HCT116 (cell line): ENCODE data around the gene NBDY. TPM values are rescaled to one million over a fixed set of nuclear protein-coding genes. Genes with fewer than 3 reads are reported as not detected.

Experiments
- ATAC-seq: fragments of 200-7000 bp; cut with Tn5 transposase; 2 replicates; pipeline ENCODE4 v1.9.1; 2020; ENCODE audit warnings: mild to moderate bottlenecking, moderate library complexity
- BruUV-seq: library from RNA; stranded (reverse); fragments of 400-500 nt; replicated peaks from 2 replicates; lab custom pipeline; 2021; lab: Mats Ljungman, UMichigan
- CTCF ChIA-PET: fragments of 300-600 bp; sonication (Branson Sonifier 250); formaldehyde crosslinking; loops from one replicate; lab custom pipeline; 2021; ENCODE audit warnings: antibody characterized with exemption; lab: Charles Lee
- POLR2A ChIA-PET: fragments of 300-600, 350-600 bp; sonication (Branson Sonifier 250); formaldehyde crosslinking; loops from one replicate; lab custom pipeline; 2021; ENCODE audit warnings: antibody characterized with exemption; lab: Charles Lee
- RAD21 ChIA-PET, 2 experiments: fragments of 300-600 bp; sonication (Branson Sonifier 250); formaldehyde crosslinking; loops; one replicate each; lab custom pipeline; 2023; ENCODE audit warnings: low total read pairs in 2 of 2; ENCODE audit not compliant: uncharacterized antibody in 2 of 2, unreplicated experiment in 2 of 2, low non-redundant PET in 1 of 2; lab: Charles Lee
- DNase-seq: peaks from one replicate; pipeline ENCODE4 v3.0.0-alpha.2; 2010; ENCODE audit warnings: low read depth, low spot score
- H2AFZ ChIP-seq: fragments of 200-600 bp; shearing (Covaris generic), sonication (generic); 2 replicates; pipeline ENCODE4 v1.6.1; 2017; ENCODE audit warnings: low read depth, mixed run types, mixed read lengths, antibody characterized with exemption, low read length; ENCODE audit not compliant: poor library complexity, severe bottlenecking
- H3K27ac ChIP-seq: 2 replicates; pipeline ENCODE4 v1.5.1; 2012; ENCODE audit warnings: low read depth, low read length
- H3K27me3 ChIP-seq: fragments of 200-600 bp; sonication (generic); 2 replicates; pipeline ENCODE4 v1.6.1; 2016; ENCODE audit warnings: mixed run types, low read length, mixed read lengths; ENCODE audit not compliant: insufficient read depth
- H3K36me3 ChIP-seq, 2 experiments: fragments of 200-500 bp in 1 of 2; fragments of 200-600 bp in 1 of 2; sonication (Bioruptor generic) in 1 of 2; sonication (generic) in 1 of 2; 2 replicates each; pipeline versions ENCODE4 v1.5.1 to v1.6.1; 2014 to 2016; ENCODE audit warnings: low read length in 2 of 2, inconsistent platforms in 1 of 2, mixed read lengths in 1 of 2, mixed run types in 1 of 2; ENCODE audit not compliant: insufficient read depth in 2 of 2, control insufficient read depth in 1 of 2
- H3K4me1 ChIP-seq, 2 experiments: fragments of 200-600 bp in 1 of 2; sonication (generic) in 1 of 2; 2 replicates each; pipeline versions ENCODE4 v1.5.1 to v1.6.1; 2012 to 2017; ENCODE audit warnings: low read length in 2 of 2, inconsistent platforms in 1 of 2, mild to moderate bottlenecking in 1 of 2, mixed read lengths in 1 of 2, mixed run types in 1 of 2, moderate library complexity in 1 of 2; ENCODE audit not compliant: insufficient read depth in 2 of 2, control insufficient read depth in 1 of 2
- H3K4me2 ChIP-seq: fragments of 200-600 bp; sonication (generic); 2 replicates; pipeline ENCODE4 v1.6.1; 2017; ENCODE audit warnings: mixed run types, low read length, mixed read lengths
- H3K4me3 ChIP-seq, 2 experiments: fragments of 200-600 bp in 1 of 2; sonication (generic) in 1 of 2; replicated peaks in 1 of 2; 2 replicates each; pipeline ENCODE4 v1.5.1; 2011 to 2016; ENCODE audit warnings: low read length in 2 of 2, control low read depth in 1 of 2, low read depth in 1 of 2, mild to moderate bottlenecking in 1 of 2, mixed read lengths in 1 of 2, mixed run types in 1 of 2
- H3K79me2 ChIP-seq: fragments of 200-600 bp; sonication (generic); 2 replicates; pipeline ENCODE4 v1.6.1; 2017; ENCODE audit warnings: mild to moderate bottlenecking, mixed run types, low read length, moderate library complexity, mixed read lengths; ENCODE audit not compliant: insufficient read depth
- H3K9ac ChIP-seq: fragments of 200-600 bp; sonication (generic); 2 replicates; pipeline ENCODE4 v1.6.1; 2016; ENCODE audit warnings: low read length, mixed read lengths
- H3K9me2 ChIP-seq: fragments of 200-600 bp; sonication (generic), shearing (Covaris generic); 2 replicates; pipeline ENCODE4 v1.6.1; 2017; ENCODE audit warnings: mixed run types, mild to moderate bottlenecking, moderate library complexity; ENCODE audit not compliant: insufficient read depth
- H3K9me3 ChIP-seq, 2 experiments: fragments of 200-500 bp in 1 of 2; fragments of 200-600 bp in 1 of 2; sonication (Bioruptor generic) in 1 of 2; sonication (generic) in 1 of 2; 2 replicates each; pipeline ENCODE4 v1.6.1; 2014 to 2017; ENCODE audit warnings: low read length in 2 of 2, mixed read lengths in 2 of 2, inconsistent platforms in 1 of 2, low read depth in 1 of 2, mild to moderate bottlenecking in 1 of 2, mixed run types in 1 of 2, moderate library complexity in 1 of 2; ENCODE audit not compliant: control insufficient read depth in 1 of 2, insufficient read depth in 1 of 2
- H4K20me1 ChIP-seq: fragments of 200-600 bp; sonication (generic), shearing (Covaris generic); 2 replicates; pipeline ENCODE4 v1.6.1; 2017; ENCODE audit warnings: mixed run types, mild to moderate bottlenecking, moderate library complexity; ENCODE audit not compliant: insufficient read depth
- CEBPB ChIP-seq: IDR thresholded peaks from 2 replicates; pipeline ENCODE4 v1.6.1; 2012; ENCODE audit warnings: low read depth
- CTCF ChIP-seq, 3 experiments: fragments of 200-600 bp in 1 of 3; sonication (generic) in 1 of 3; IDR thresholded peaks in 2 of 3; conservative IDR thresholded peaks in 1 of 3; 2 replicates each; pipeline ENCODE4 v1.5.1; 2012 to 2017; ENCODE audit warnings: low read depth in 2 of 3, low read length in 2 of 3, antibody characterized with exemption in 1 of 3, borderline replicate concordance in 1 of 3, control low read depth in 1 of 3, mild to moderate bottlenecking in 1 of 3, mixed read lengths in 1 of 3, mixed run types in 1 of 3, moderate library complexity in 1 of 3; ENCODE audit not compliant: insufficient read depth in 1 of 3
- ELF1 ChIP-seq: IDR thresholded peaks from 2 replicates; pipeline ENCODE4 v1.6.1; 2012; ENCODE audit warnings: low read depth, borderline replicate concordance
- EZH2 ChIP-seq: fragments of 200-600 bp; sonication (generic); IDR thresholded peaks from 2 replicates; pipeline ENCODE4 v1.6.1; 2017; ENCODE audit warnings: antibody characterized with exemption, mixed run types
- EZH2phosphoT487 ChIP-seq: fragments of 200-600 bp; IDR thresholded peaks from 2 replicates; pipeline ENCODE4 v1.6.1; 2018; ENCODE audit warnings: antibody characterized with exemption, borderline replicate concordance
- FOSL1 ChIP-seq: IDR thresholded peaks from 2 replicates; pipeline ENCODE4 v1.6.1; 2012; ENCODE audit warnings: low read depth
- MAX ChIP-seq: IDR thresholded peaks from 2 replicates; pipeline ENCODE4 v1.6.1; 2012
- POLR2A ChIP-seq: IDR thresholded peaks from 2 replicates; pipeline ENCODE4 v1.7.0; 2011; ENCODE audit warnings: borderline replicate concordance; ENCODE audit not compliant: insufficient read depth, insufficient read length; ENCODE audit errors: extremely low read depth
- POLR2AphosphoS5 ChIP-seq: IDR thresholded peaks from 2 replicates; pipeline ENCODE4 v1.6.1; 2011; ENCODE audit warnings: mild to moderate bottlenecking, low read depth, low read length, moderate library complexity
- RAD21 ChIP-seq: IDR thresholded peaks from 2 replicates; pipeline ENCODE4 v1.6.1; 2012; ENCODE audit warnings: low read depth, mild to moderate bottlenecking
- SIN3A ChIP-seq: IDR thresholded peaks from 2 replicates; pipeline ENCODE4 v1.6.1; 2012; ENCODE audit warnings: low read depth
- SP1 ChIP-seq: IDR thresholded peaks from 2 replicates; pipeline ENCODE4 v1.6.1; 2012; ENCODE audit warnings: low read depth
- SRF ChIP-seq: IDR thresholded peaks from 2 replicates; pipeline ENCODE4 v1.6.1; 2012; ENCODE audit warnings: low read depth
- TCF7L2 ChIP-seq: IDR thresholded peaks from 2 replicates; pipeline ENCODE4 v1.7.0; 2011; ENCODE audit warnings: borderline replicate concordance, inconsistent platforms; ENCODE audit not compliant: insufficient read depth, insufficient read length; ENCODE audit errors: extremely low read depth
- ZFX ChIP-seq: fragments of 450-650 bp; IDR thresholded peaks from 2 replicates; pipeline ENCODE4 v1.6.1; 2017
- intact Hi-C: fragments of 100-400 bp; cut with micrococcal nuclease; formaldehyde crosslinking; loops from 2 replicates; pipeline ENCODE4 v1.10.0; 2022
- total RNA-seq: library from RNA; stranded (reverse); gene quantifications from one replicate; pipeline ENCODE4 v1.2.1, GENCODE V29; 2021; ENCODE audit not compliant: unreplicated experiment
- TF ChIP-seq, protein P1 (sequence below): IDR thresholded peaks from 2 replicates; pipeline ENCODE4 v1.6.1; 2012
- TF ChIP-seq, protein P2 (sequence below): IDR thresholded peaks from 2 replicates; pipeline ENCODE4 v1.6.1; 2012; ENCODE audit warnings: low read depth

NBDY gene
- total RNA-seq, 1 experiment from 2014 or later = 65.6 TPM

GRCh38 chrX:56797574-56798338, 68.7 kb downstream of the NBDY start:
- no peak overlapping the region for H3K9ac ChIP-seq
- no peaks in the 10 kb centered on the region for H3K9me3 ChIP-seq
- intact Hi-C loops = no loop called here
- ChIA-PET POLR2A (no interaction called here), RAD21 (no interaction called here), CTCF (no interaction called here)
- no peaks in the 10 kb centered on the region for H4K20me1 ChIP-seq
- no peak overlapping the region for H3K27ac ChIP-seq
- no peak overlapping the region for H3K4me3 ChIP-seq
- H3K4me1 ChIP-seq = no peaks in the 10 kb centered on the region
- no peak overlapping the region for H3K4me2 ChIP-seq
- no peaks in the 10 kb centered on the region for H3K79me2 ChIP-seq
- DNase-seq (no peak), ATAC-seq (no peak)
- no peaks in the 10 kb centered on the region for H3K27me3 ChIP-seq
- no peaks in the 10 kb centered on the region for H3K9me2 ChIP-seq
- no TSS peak for BruUV-seq
- TF ChIP-seq, protein P1, sequence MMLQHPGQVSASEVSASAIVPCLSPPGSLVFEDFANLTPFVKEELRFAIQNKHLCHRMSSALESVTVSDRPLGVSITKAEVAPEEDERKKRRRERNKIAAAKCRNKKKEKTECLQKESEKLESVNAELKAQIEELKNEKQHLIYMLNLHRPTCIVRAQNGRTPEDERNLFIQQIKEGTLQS = no peak
- TF ChIP-seq FOSL1 (no peak), ZFX (no peak), ELF1 (no peak), SRF (no peak), POLR2A (no peak), RAD21 (no peak), EZH2phosphoT487 (no peak), CTCF (IDR thresholded peaks at IDR 0.05 in 2 of 3, conservative IDR thresholded peaks at IDR 0.05 in 1 of 3; ENCODE audit: borderline replicate concordance in 1 of 3, insufficient read depth in 1 of 3, low read depth in 2 of 3, low read length in 2 of 3) (no peak), SIN3A (no peak), EZH2 (no peak), TCF7L2 (no peak), SP1 (no peak), MAX (no peak), CEBPB (no peak), POLR2AphosphoS5 (no peak)
- TF ChIP-seq, protein P2, sequence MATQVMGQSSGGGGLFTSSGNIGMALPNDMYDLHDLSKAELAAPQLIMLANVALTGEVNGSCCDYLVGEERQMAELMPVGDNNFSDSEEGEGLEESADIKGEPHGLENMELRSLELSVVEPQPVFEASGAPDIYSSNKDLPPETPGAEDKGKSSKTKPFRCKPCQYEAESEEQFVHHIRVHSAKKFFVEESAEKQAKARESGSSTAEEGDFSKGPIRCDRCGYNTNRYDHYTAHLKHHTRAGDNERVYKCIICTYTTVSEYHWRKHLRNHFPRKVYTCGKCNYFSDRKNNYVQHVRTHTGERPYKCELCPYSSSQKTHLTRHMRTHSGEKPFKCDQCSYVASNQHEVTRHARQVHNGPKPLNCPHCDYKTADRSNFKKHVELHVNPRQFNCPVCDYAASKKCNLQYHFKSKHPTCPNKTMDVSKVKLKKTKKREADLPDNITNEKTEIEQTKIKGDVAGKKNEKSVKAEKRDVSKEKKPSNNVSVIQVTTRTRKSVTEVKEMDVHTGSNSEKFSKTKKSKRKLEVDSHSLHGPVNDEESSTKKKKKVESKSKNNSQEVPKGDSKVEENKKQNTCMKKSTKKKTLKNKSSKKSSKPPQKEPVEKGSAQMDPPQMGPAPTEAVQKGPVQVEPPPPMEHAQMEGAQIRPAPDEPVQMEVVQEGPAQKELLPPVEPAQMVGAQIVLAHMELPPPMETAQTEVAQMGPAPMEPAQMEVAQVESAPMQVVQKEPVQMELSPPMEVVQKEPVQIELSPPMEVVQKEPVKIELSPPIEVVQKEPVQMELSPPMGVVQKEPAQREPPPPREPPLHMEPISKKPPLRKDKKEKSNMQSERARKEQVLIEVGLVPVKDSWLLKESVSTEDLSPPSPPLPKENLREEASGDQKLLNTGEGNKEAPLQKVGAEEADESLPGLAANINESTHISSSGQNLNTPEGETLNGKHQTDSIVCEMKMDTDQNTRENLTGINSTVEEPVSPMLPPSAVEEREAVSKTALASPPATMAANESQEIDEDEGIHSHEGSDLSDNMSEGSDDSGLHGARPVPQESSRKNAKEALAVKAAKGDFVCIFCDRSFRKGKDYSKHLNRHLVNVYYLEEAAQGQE = no peak
- no peaks in the 10 kb centered on the region for H3K36me3 ChIP-seq
- no peak overlapping the region for H2AFZ ChIP-seq
